HepG2 (cell line): ENCODE results near the gene TECTB. TPM values are rescaled to one million over a fixed set of nuclear protein-coding genes. Genes with fewer than 3 reads are reported as not detected.
A peak's percentile ranks its signal among the peaks of the same experiment; 100 is the strongest.

Experiments used
- CEBPG ChIP-seq: IDR thresholded peaks from 2 replicates; pipeline ENCODE4 v1.6.1; 2016
- CEBPZ ChIP-seq: IDR thresholded peaks from 2 replicates; pipeline ENCODE4 v1.6.1; 2012; ENCODE audit warnings: low read length, improper control_type of control experiment
- CTCF ChIP-seq: sonication (generic); formaldehyde crosslinking; IDR thresholded peaks from 2 replicates; pipeline ENCODE4 v1.5.0; 2020; ENCODE audit warnings: mild to moderate bottlenecking, missing genetic modification reagents, moderate library complexity
- FLYWCH1 ChIP-seq: sonication (generic); formaldehyde crosslinking; IDR thresholded peaks from 2 replicates; pipeline ENCODE4 v1.8.1; 2023; ENCODE audit warnings: mild to moderate bottlenecking, missing genetic modification reagents
- MAF1 ChIP-seq: sonication (generic); formaldehyde crosslinking; IDR thresholded peaks from 2 replicates; pipeline ENCODE4 v1.5.0; 2020; ENCODE audit warnings: missing genetic modification reagents, borderline replicate concordance
- MLX ChIP-seq: IDR thresholded peaks from 2 replicates; pipeline ENCODE4 v1.6.1; 2016
- NCOA1 ChIP-seq: sonication (generic); formaldehyde crosslinking; IDR thresholded peaks from 2 replicates; pipeline ENCODE4 v1.9.0; 2021; ENCODE audit warnings: missing genetic modification reagents
- PATZ1 ChIP-seq: sonication (generic); formaldehyde crosslinking; IDR thresholded peaks from 2 replicates; pipeline ENCODE4 v1.4.0; 2020; ENCODE audit warnings: missing genetic modification reagents
- PRDM15 ChIP-seq: sonication (generic); formaldehyde crosslinking; IDR thresholded peaks from 2 replicates; pipeline ENCODE4 v1.4.0; 2020; ENCODE audit warnings: missing genetic modification reagents
- TGIF2 ChIP-seq: IDR thresholded peaks from 2 replicates; pipeline ENCODE4 v1.6.1; 2016; ENCODE audit warnings: control low read depth, missing compliant biosample characterization
- ZBTB2 ChIP-seq: sonication (generic); formaldehyde crosslinking; IDR thresholded peaks from 2 replicates; pipeline ENCODE4 v1.8.0; 2022; ENCODE audit warnings: low read depth, missing genetic modification reagents
- ZBTB7B ChIP-seq: sonication (generic); formaldehyde crosslinking; IDR thresholded peaks from 2 replicates; pipeline ENCODE4 v1.4.0; 2020; ENCODE audit warnings: missing genetic modification reagents
- ZMYM2 ChIP-seq: sonication (generic); formaldehyde crosslinking; IDR thresholded peaks from 2 replicates; pipeline ENCODE4 v1.8.0; 2022; ENCODE audit warnings: mild to moderate bottlenecking, missing genetic modification reagents
- ZNF317 ChIP-seq: sonication (generic); formaldehyde crosslinking; IDR thresholded peaks from 2 replicates; pipeline ENCODE4 v1.5.0; 2020; ENCODE audit warnings: mild to moderate bottlenecking, missing genetic modification reagents
- ZNF543 ChIP-seq: sonication (generic); formaldehyde crosslinking; IDR thresholded peaks from 2 replicates; pipeline ENCODE4 v1.4.0; 2020; ENCODE audit warnings: mild to moderate bottlenecking, missing genetic modification reagents
- ZNF670 ChIP-seq: sonication (generic); formaldehyde crosslinking; IDR thresholded peaks from 2 replicates; pipeline ENCODE4 v1.8.0; 2022; ENCODE audit warnings: mild to moderate bottlenecking, missing genetic modification reagents, borderline replicate concordance
- ZNF773 ChIP-seq: sonication (generic); formaldehyde crosslinking; IDR thresholded peaks from 2 replicates; pipeline ENCODE4 v1.4.0; 2020; ENCODE audit warnings: missing genetic modification reagents, borderline replicate concordance
- ZNF891 ChIP-seq: sonication (generic); formaldehyde crosslinking; IDR thresholded peaks from 2 replicates; pipeline ENCODE4 v1.5.0; 2020; ENCODE audit warnings: mild to moderate bottlenecking, missing genetic modification reagents
- polyA plus RNA-seq, 8 experiments: library from polyadenylated mRNA; depleted of rRNA in 3 of 8; stranded (reverse) in 7 of 8; unstranded in 1 of 8; fragments of >200 nt; fragmentation: Illumina TruSeq in 4 of 8; extraction: Trizol in 4 of 8; gene quantifications; 2 replicates each; pipeline versions ENCODE4 v1.2.1 to v1.2.3, GENCODE V29; 2011 to 2016; ENCODE audit warnings: low read depth in 4 of 8, missing spikeins in 1 of 8, mixed read lengths in 1 of 8; ENCODE audit not compliant: insufficient read depth in 1 of 8
- total RNA-seq, 5 experiments: library from RNA; depleted of rRNA; stranded (reverse); fragments of >200 nt; fragmentation: Illumina TruSeq; extraction: Trizol; gene quantifications; 2 replicates each; pipeline ENCODE4 v1.2.3, GENCODE V29; 2016; ENCODE audit warnings: low read depth in 1 of 5

TECTB gene
- total and polyA plus RNA-seq, 2 of the 13 experiments (the other 11 are each of a cell fraction or from before 2014, with no cell fraction given), result 0.78 to 1.8 TPM

- TF ChIP-seq MLX (CRISPR knock-in tag) (peak; percentile 98), ZNF773 (no peak), MAF1 (CRISPR knock-in tag) (no peak), CTCF (CRISPR knock-in tag) (0 out of 2 replicates have a peak, but pooled peaks have one; percentile 8), NCOA1 (no peak), ZNF891 (CRISPR knock-in tag) (no peak), FLYWCH1 (CRISPR knock-in tag) (no peak), CEBPG (CRISPR knock-in tag) (peak; percentile 77), PRDM15 (CRISPR knock-in tag) (no peak), ZNF317 (CRISPR knock-in tag) (peak; percentile 51; the same call in 1 of the 2 replicates), ZNF670 (CRISPR knock-in tag) (no peak), ZBTB2 (CRISPR knock-in tag) (no peak), TGIF2 (CRISPR knock-in tag) (peak; percentile 55; the same call in 1 of the 2 replicates), ZMYM2 (CRISPR knock-in tag) (no peak), ZBTB7B (CRISPR knock-in tag) (0 out of 2 replicates have a peak, but pooled peaks have one; percentile 40), CEBPZ (no peak), PATZ1 (peak; percentile 96), ZNF543 (CRISPR knock-in tag) (no peak)
Observed at GRCh38 chr10:112265745-112266144, 17.5 kb upstream of the TECTB start (continued).
